OCI-LY7 (cell line): ENCODE measurements around the gene GNAQ.

Experiments used
- CTCF ChIP-seq: fragments of 200-600 bp; sonication (generic); conservative IDR thresholded peaks from 2 replicates; pipeline ENCODE4 v1.5.1; 2014; ENCODE audit warnings: mild to moderate bottlenecking, antibody characterized with exemption, low read length, moderate library complexity, mixed read lengths
- EZH2phosphoT487 ChIP-seq: fragments of 200-600 bp; sonication (generic); IDR thresholded peaks from 2 replicates; pipeline ENCODE4 v1.6.1; 2018; ENCODE audit warnings: low read depth, borderline replicate concordance, mild to moderate bottlenecking, mixed run types, antibody characterized with exemption, low read length, moderate library complexity, mixed read lengths

GRCh38 chr9:77726814-77727213, 304.8 kb downstream of the GNAQ start:
- TF ChIP-seq CTCF (no peak), EZH2phosphoT487 (no peak)
